ENCODE data around the gene OPHN1. TPM values are rescaled to one million over a fixed set of nuclear protein-coding genes. Genes with fewer than 3 reads are reported as not detected.

OPHN1 gene
- total and polyA plus RNA-seq, 10 of the 15 experiments (the other 5 are each of a cell fraction or from before 2014, with no cell fraction given), result under 0.01 to 0.03 (median 0.03) TPM; not detected in 6

- Histone ChIP-seq H4K20me1 (ENCODE audit: control insufficient read depth, insufficient read depth) (no peaks in the 10 kb centered on the region), H3K9me3 (replicated peaks; ENCODE audit: control insufficient read depth, insufficient read depth, low read length) (no peaks in the 10 kb centered on the region), H3K27me3 (replicated peaks in 1 of 2; ENCODE audit: control insufficient read depth in 2 of 2, insufficient read depth in 2 of 2, low read length in 1 of 2) (no peaks in the 10 kb centered on the region), H3K4me1 (ENCODE audit: control insufficient read depth, insufficient read depth, low read length) (no peaks in the 10 kb centered on the region), H3K36me3 (ENCODE audit: control insufficient read depth in 2 of 2, insufficient read depth in 2 of 2, low read length in 1 of 2) (no peaks in the 10 kb centered on the region), H2AFZ (ENCODE audit: control insufficient read depth, low read depth, low read length) (no peak overlapping the region), H3K79me2 (ENCODE audit: control insufficient read depth, insufficient read depth, low read length) (no peaks in the 10 kb centered on the region), H3K27ac (ENCODE audit: control insufficient read depth, insufficient read depth) (no peak overlapping the region), H3K9ac (ENCODE audit: control insufficient read depth, insufficient read depth, low read length) (no peak overlapping the region), H3K4me2 (ENCODE audit: control insufficient read depth, insufficient read depth) (no peak overlapping the region), H3K4me3 (no peak overlapping the region)
- SMC1A ChIA-PET (ENCODE audit: uncharacterized antibody, unreplicated experiment), result interaction anchor here (1.0 kb wide), 1 partner anchor 266 kb away, joined by 3 read pairs; no protein-coding TSS in a partner anchor
- no peak for TF ChIP-seq SP1 (IDR thresholded peaks at IDR 0.05; ENCODE audit: low read depth, low read length)
- no peak for TF ChIP-seq TCF7 (IDR thresholded peaks at IDR 0.05; ENCODE audit: borderline replicate concordance)
- no peak for TF ChIP-seq BCL3 (IDR thresholded peaks at IDR 0.05; ENCODE audit: borderline replicate concordance, insufficient read depth, low read depth, low read length, poor library complexity, severe bottlenecking)
- TF ChIP-seq CTCF (IDR thresholded peaks at IDR 0.05 in 2 of 3, conservative IDR thresholded peaks at IDR 0.05 in 1 of 3; ENCODE audit: control insufficient read depth in 2 of 3, extremely low read depth in 1 of 3, insufficient read depth in 1 of 3, low read depth in 3 of 3, low read length in 3 of 3), result peak; percentile 19 to 62 (median 34); a peak in 4 of 6 replicates
- TF ChIP-seq RAD21 (IDR thresholded peaks at IDR 0.05; ENCODE audit: insufficient read depth, low read depth, low read length), result peak; percentile 27; the same call in 1 of the 2 replicates
- TF ChIP-seq USF1 (IDR thresholded peaks at IDR 0.05; ENCODE audit: borderline replicate concordance, extremely low read length, insufficient read depth, low read depth, low read length), result no peak
- TF ChIP-seq EED (IDR thresholded peaks at IDR 0.05; ENCODE audit: low read depth), result no peak
- no peak for TF ChIP-seq ESRRA (IDR thresholded peaks at IDR 0.05; ENCODE audit: low read length)
- TF ChIP-seq RUNX3 (IDR thresholded peaks at IDR 0.05; ENCODE audit: low read length), result peak; percentile 74
- peak; percentile 88 for TF ChIP-seq YY1 (IDR thresholded peaks at IDR 0.05; ENCODE audit: low read depth, low read length)
- peak; percentile 50; the same call in 1 of the 2 replicates for TF ChIP-seq SMC3 (IDR thresholded peaks at IDR 0.05; ENCODE audit: borderline replicate concordance, low read length)
- TF ChIP-seq PKNOX1 (IDR thresholded peaks at IDR 0.05), result peak; percentile 48
- no peak for TF ChIP-seq TCF12 (IDR thresholded peaks at IDR 0.05; ENCODE audit: low read depth, low read length)
- CTCF ChIA-PET, result interaction anchor here (1.4 kb wide), 1 partner anchor 266 kb away, joined by 4 read pairs; no protein-coding TSS in a partner anchor
- POLR2A ChIA-PET, result no interaction called here
- FAIRE-seq (peak; percentile 91), DNase-seq (ENCODE audit: low read depth, low spot score) (no peak), ATAC-seq (peak; percentile 72)
- RAD21 ChIA-PET (ENCODE audit: unreplicated experiment), result no interaction called here
- 21% methylated on average over 8 of the region's 8 CpGs for WGBS (ENCODE audit: insufficient coverage, insufficient replicate concordance, low lambda C conversion rate, missing lambda C conversion rate)
- no TSS peak for BruUV-seq (replicated peaks)
- intact Hi-C loops (cut with micrococcal nuclease; ENCODE audit: unreplicated experiment), result loop anchor here (1.0 to 10.0 kb wide), 2 partner anchors 265 to 1858 kb away; no protein-coding TSS in a partner anchor
- in situ Hi-C loops (cut with MboI), result loop anchor here (10.0 kb wide), 1 partner anchor 268 kb away; no protein-coding TSS in a partner anchor
Observed at GRCh38 chrX:68462653-68463052, 29.4 kb upstream of the OPHN1 start.
